HepG2 (cell line): Measurements from ENCODE around the gene KDM6B. TPM values are rescaled to one million over a fixed set of nuclear protein-coding genes. Genes with fewer than 3 reads are reported as not detected.

Experiments
- CC2D1A ChIP-seq: sonication (generic); formaldehyde crosslinking; IDR thresholded peaks from 2 replicates; pipeline ENCODE4 v1.8.1; 2023; ENCODE audit warnings: mild to moderate bottlenecking, missing genetic modification reagents
- HDAC1 ChIP-seq: sonication (generic); formaldehyde crosslinking; IDR thresholded peaks from 2 replicates; pipeline ENCODE4 v1.5.1; 2020; ENCODE audit warnings: mild to moderate bottlenecking, missing genetic modification reagents
- HNF1B ChIP-seq: sonication (generic); formaldehyde crosslinking; IDR thresholded peaks from 2 replicates; pipeline ENCODE4 v1.5.1; 2020; ENCODE audit warnings: mild to moderate bottlenecking, moderate library complexity, missing genetic modification reagents
- HNF4G ChIP-seq, 2 experiments: sonication (generic) in 1 of 2; formaldehyde crosslinking in 1 of 2; IDR thresholded peaks; 2 replicates each; pipeline versions ENCODE4 v1.4.0 to v1.6.1; 2011 to 2020; ENCODE audit warnings: borderline replicate concordance in 2 of 2, low read depth in 2 of 2, mild to moderate bottlenecking in 2 of 2, low read length in 1 of 2, missing genetic modification reagents in 1 of 2, moderate library complexity in 1 of 2
- HNRNPLL ChIP-seq: fragments of 200-400 bp; formaldehyde crosslinking; IDR thresholded peaks from 2 replicates; pipeline ENCODE4 v1.6.1; 2017; ENCODE audit warnings: mild to moderate bottlenecking, low read depth, low read length; ENCODE audit not compliant: poor library complexity, severe bottlenecking
- KDM6A ChIP-seq: IDR thresholded peaks from 2 replicates; pipeline ENCODE4 v1.6.1; 2016; ENCODE audit warnings: low read depth
- KLF16 ChIP-seq, 2 experiments: sonication (generic) in 1 of 2; formaldehyde crosslinking in 1 of 2; IDR thresholded peaks; 2 replicates each; pipeline versions ENCODE4 v1.6.1 to v1.8.0; 2016 to 2023; ENCODE audit warnings: missing genetic modification reagents in 2 of 2, missing compliant biosample characterization in 1 of 2
- POGK ChIP-seq: sonication (generic); formaldehyde crosslinking; conservative IDR thresholded peaks from 2 replicates; pipeline ENCODE4 v1.8.0; 2022; ENCODE audit warnings: mild to moderate bottlenecking, moderate library complexity, missing genetic modification reagents
- TAF15 ChIP-seq: fragments of 200-400 bp; formaldehyde crosslinking; IDR thresholded peaks from one replicate; pipeline ENCODE4 v1.6.1; 2018; ENCODE audit warnings: mild to moderate bottlenecking, low read depth, low read length; ENCODE audit not compliant: poor library complexity, severe bottlenecking
- TBX2 ChIP-seq: sonication (generic); formaldehyde crosslinking; IDR thresholded peaks from 2 replicates; pipeline ENCODE4 v1.5.0; 2020; ENCODE audit warnings: missing genetic modification reagents, mild to moderate bottlenecking, borderline replicate concordance
- ZC3H4 ChIP-seq: sonication (generic); formaldehyde crosslinking; IDR thresholded peaks from 2 replicates; pipeline ENCODE4 v1.4.0; 2020; ENCODE audit warnings: missing genetic modification reagents, borderline replicate concordance
- ZIK1 ChIP-seq: sonication (generic); formaldehyde crosslinking; IDR thresholded peaks from 2 replicates; pipeline ENCODE4 v1.5.0; 2020; ENCODE audit warnings: mild to moderate bottlenecking, low read depth, missing genetic modification reagents, borderline replicate concordance
- ZMYM4 ChIP-seq: sonication (generic); formaldehyde crosslinking; IDR thresholded peaks from 2 replicates; pipeline ENCODE4 v1.8.1; 2023; ENCODE audit warnings: mild to moderate bottlenecking, missing genetic modification reagents
- ZNF629 ChIP-seq: sonication (generic); formaldehyde crosslinking; conservative IDR thresholded peaks from 2 replicates; pipeline ENCODE4 v1.5.0; 2020; ENCODE audit warnings: missing genetic modification reagents
- ZNF687 ChIP-seq: sonication (generic); formaldehyde crosslinking; IDR thresholded peaks from 2 replicates; pipeline ENCODE4 v1.5.1; 2020; ENCODE audit warnings: mild to moderate bottlenecking, missing genetic modification reagents, moderate library complexity
- ZNF710 ChIP-seq: sonication (generic); formaldehyde crosslinking; IDR thresholded peaks from 2 replicates; pipeline ENCODE4 v1.5.0; 2020; ENCODE audit warnings: mild to moderate bottlenecking, missing genetic modification reagents, borderline replicate concordance
- polyA plus RNA-seq, 8 experiments: library from polyadenylated mRNA; depleted of rRNA in 3 of 8; stranded (reverse) in 7 of 8; unstranded in 1 of 8; fragments of >200 nt; fragmentation: Illumina TruSeq in 4 of 8; extraction: Trizol in 4 of 8; gene quantifications; 2 replicates each; pipeline versions ENCODE4 v1.2.1 to v1.2.3, GENCODE V29; 2011 to 2016; ENCODE audit warnings: low read depth in 4 of 8, missing spikeins in 1 of 8, mixed read lengths in 1 of 8; ENCODE audit not compliant: insufficient read depth in 1 of 8
- total RNA-seq, 5 experiments: library from RNA; depleted of rRNA; stranded (reverse); fragments of >200 nt; fragmentation: Illumina TruSeq; extraction: Trizol; gene quantifications; 2 replicates each; pipeline ENCODE4 v1.2.3, GENCODE V29; 2016; ENCODE audit warnings: low read depth in 1 of 5

The KDM6B gene
- total and polyA plus RNA-seq, 2 of the 13 experiments (the other 11 are each of a cell fraction or from before 2014, with no cell fraction given) = 1.3 to 2.1 TPM

- 0 out of 2 replicates have a peak, but pooled peaks have one; percentile 28 for TF ChIP-seq ZMYM4 (CRISPR knock-in tag)
- TF ChIP-seq ZC3H4 = no peak
- TF ChIP-seq ZIK1 (CRISPR knock-in tag) = no peak
- TF ChIP-seq ZNF710 (CRISPR knock-in tag) = no peak
- peak; percentile 47 for TF ChIP-seq TAF15
- no peak for TF ChIP-seq CC2D1A
- no peak for TF ChIP-seq POGK (CRISPR knock-in tag)
- TF ChIP-seq KLF16 (CRISPR knock-in tag; IDR thresholded peaks at IDR 0.05) = peak in 1 of 2 experiments; percentile 38; a peak in 1 of 4 replicates
- TF ChIP-seq HDAC1 (CRISPR knock-in tag) = peak; percentile 19; the same call in 1 of the 2 replicates
- no peak for TF ChIP-seq KDM6A (CRISPR knock-in tag)
- TF ChIP-seq ZNF629 (CRISPR knock-in tag) = no peak
- no peak for TF ChIP-seq HNF4G (IDR thresholded peaks at IDR 0.05; ENCODE audit: borderline replicate concordance, low read depth, low read length)
- no peak for TF ChIP-seq HNF4G (CRISPR knock-in tag; IDR thresholded peaks at IDR 0.05; ENCODE audit: borderline replicate concordance, low read depth)
- TF ChIP-seq TBX2 (CRISPR knock-in tag) = no peak
- TF ChIP-seq ZNF687 (CRISPR knock-in tag) = peak; percentile 22; the same call in 1 of the 2 replicates
- TF ChIP-seq HNF1B = 0 out of 2 replicates have a peak, but pooled peaks have one; percentile 69
- TF ChIP-seq HNRNPLL = peak; percentile 35
These were observed at the start of gene KDM6B (continued) for GRCh38 chr17:7833795-7834541.
